ENCODE measurements around the gene TLR2. TPM values are rescaled to one million over a fixed set of nuclear protein-coding genes. Genes with fewer than 3 reads are reported as not detected.

The TLR2 gene
- total RNA-seq (2022; extraction: Qiagen RNA extraction): 0.57 to 0.86 TPM (median 0.79 TPM) in 5 replicates

GRCh38 chr4:153684182-153684970 is at the start of gene TLR2:
Gene TLR2, plus strand, starts transcription at chr4:153684280. Its CDS starts 18,628 bp downstream, at chr4:153702908.

Other genes with a start within 250 kb of the TLR2 start
- gene TMEM131L, start 217.9 kb upstream of the TLR2 start, total RNA-seq (2022; extraction: Qiagen RNA extraction): 6.2 to 8.2 TPM (median 6.7 TPM) in 5 replicates
- 0.10 TPM in 1 of 5 replicates, not detected in the others for gene RNF175, start 75.7 kb downstream of the TLR2 start, total RNA-seq (2022; extraction: Qiagen RNA extraction)
- gene SFRP2, start 104.8 kb downstream of the TLR2 start, total RNA-seq (2022; extraction: Qiagen RNA extraction): 0.03 TPM in 2 of 5 replicates, not detected in the others

Measured in A549 treated with AZD2906 at 1 μM for 4 hours (cell line).